ENCODE measurements around the gene BAHCC1.
A peak's percentile ranks its signal among the peaks of the same experiment; 100 is the strongest.

The BAHCC1 gene

GRCh38 chr17:81479175-81480071 lies 84.2 kb downstream of the BAHCC1 start:
- TF ChIP-seq, protein P1, sequence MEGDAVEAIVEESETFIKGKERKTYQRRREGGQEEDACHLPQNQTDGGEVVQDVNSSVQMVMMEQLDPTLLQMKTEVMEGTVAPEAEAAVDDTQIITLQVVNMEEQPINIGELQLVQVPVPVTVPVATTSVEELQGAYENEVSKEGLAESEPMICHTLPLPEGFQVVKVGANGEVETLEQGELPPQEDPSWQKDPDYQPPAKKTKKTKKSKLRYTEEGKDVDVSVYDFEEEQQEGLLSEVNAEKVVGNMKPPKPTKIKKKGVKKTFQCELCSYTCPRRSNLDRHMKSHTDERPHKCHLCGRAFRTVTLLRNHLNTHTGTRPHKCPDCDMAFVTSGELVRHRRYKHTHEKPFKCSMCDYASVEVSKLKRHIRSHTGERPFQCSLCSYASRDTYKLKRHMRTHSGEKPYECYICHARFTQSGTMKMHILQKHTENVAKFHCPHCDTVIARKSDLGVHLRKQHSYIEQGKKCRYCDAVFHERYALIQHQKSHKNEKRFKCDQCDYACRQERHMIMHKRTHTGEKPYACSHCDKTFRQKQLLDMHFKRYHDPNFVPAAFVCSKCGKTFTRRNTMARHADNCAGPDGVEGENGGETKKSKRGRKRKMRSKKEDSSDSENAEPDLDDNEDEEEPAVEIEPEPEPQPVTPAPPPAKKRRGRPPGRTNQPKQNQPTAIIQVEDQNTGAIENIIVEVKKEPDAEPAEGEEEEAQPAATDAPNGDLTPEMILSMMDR (IDR thresholded peaks at IDR 0.05; ENCODE audit: low read depth, low read length), result no peak

GRCh38 chr17:81480140-81481072 lies 85.1 kb downstream of the BAHCC1 start:
- H3K4me3 ChIP-seq (ENCODE audit: low read depth, low read length), result no peak overlapping the region
- TF ChIP-seq, protein P1 (IDR thresholded peaks at IDR 0.05; ENCODE audit: low read depth, low read length), result no peak

More at GRCh38 chr17:81479175-81480071, 84.2 kb downstream of the BAHCC1 start:
- no peak overlapping the region for H3K4me3 ChIP-seq (ENCODE audit: low read depth, low read length)

DNA sequence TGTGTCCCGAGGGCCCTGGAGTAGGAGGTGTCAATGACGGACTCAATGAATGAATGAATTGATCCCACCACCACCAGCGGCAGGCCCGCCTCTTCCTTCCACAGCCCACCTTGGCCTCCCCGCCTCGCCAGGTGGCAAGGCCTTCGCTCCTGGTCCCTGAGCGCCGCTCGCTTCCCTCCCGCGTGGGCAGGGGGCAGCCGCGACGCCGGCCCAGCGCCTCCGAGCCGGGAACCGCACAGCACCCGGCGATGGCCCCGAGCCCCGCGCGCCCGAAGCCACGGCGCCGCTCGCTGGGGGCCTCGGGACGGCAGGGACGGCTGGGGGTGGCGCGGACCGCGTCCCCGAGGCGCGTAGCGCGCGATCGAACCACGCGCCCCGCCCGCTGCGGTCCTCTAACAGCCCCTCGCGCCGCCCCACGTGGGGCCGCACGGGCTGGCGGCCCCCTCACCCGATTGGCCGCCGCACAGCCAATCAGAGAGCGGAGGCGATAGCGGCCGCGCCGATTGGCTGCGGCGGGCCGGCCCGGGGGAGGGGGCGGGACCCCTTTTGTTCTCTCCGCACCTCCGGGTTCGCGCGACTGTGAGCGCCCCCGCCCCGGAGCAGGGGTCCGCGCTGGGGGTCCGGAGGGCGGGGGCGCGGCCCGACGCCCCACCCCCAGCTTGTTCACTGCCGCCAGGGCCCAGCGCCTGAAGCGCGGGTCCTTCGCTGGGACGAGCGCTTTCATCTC lies 86.0 kb downstream of the BAHCC1 start:
- TF ChIP-seq, protein P1 (IDR thresholded peaks at IDR 0.05; ENCODE audit: low read depth, low read length), result no peak
- peak overlapping the region; percentile 46 for H3K4me3 ChIP-seq (ENCODE audit: low read depth, low read length)

DNA sequence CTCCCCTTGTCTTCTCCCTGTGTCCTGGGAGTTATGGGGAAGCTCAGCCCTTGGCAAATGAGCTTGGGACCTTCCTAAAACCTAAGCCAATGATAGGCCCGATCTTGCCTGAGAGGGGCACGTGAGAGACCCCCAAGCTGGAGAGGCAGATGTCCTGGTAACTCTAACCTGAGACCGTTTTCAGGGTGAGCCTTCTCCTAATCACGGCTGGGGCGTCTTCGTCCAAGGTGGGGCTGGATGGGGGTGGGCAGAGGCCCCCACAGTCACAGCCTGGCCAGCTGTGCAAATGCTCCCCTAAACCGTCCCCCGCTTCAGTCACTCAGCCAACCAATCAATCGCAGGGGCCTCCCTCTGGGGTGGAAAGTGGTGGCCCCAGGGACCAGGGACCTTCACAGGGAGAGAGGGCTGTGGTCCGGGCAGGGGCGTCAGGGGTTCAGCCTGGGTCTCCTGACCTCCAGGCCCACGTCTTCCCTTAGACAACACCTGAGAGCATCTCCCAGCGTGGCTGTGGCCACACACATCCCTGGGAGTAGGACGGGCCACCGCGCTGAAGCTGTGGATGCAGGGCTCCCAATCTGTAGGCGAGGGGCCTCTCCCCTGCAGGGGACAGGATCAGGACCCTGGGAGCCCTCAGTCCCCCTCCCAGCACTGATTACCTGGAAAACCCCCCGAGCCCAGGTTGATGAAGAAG lies 86.7 kb downstream of the BAHCC1 start:
- TF ChIP-seq, protein P1 (IDR thresholded peaks at IDR 0.05; ENCODE audit: low read depth, low read length), result no peak
- peak overlapping the region; percentile 46 for H3K4me3 ChIP-seq (ENCODE audit: low read depth, low read length)

DNA sequence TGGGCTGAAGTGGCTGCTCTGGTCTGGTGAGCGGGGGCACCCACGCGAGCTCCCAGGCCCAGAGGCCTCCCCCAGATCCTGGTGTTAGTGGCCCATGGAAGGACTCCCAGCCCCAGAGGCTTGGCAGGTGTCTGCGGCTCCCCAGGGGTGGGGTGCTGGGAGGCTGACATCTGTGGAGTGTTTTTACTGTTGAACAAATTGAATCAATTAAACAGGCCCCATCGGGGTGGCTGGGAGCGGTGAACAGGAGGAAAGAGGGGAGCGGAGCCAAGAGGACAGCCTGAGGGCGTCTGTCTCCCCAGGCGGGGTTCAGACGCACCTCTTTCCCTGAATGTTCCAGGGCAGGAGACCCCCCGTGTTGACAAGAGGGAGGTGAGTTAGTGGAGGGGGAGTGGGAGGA lies 87.4 kb downstream of the BAHCC1 start:
- no peak overlapping the region for H3K4me3 ChIP-seq (ENCODE audit: low read depth, low read length)
- TF ChIP-seq, protein P1 (IDR thresholded peaks at IDR 0.05; ENCODE audit: low read depth, low read length), result no peak

DNA sequence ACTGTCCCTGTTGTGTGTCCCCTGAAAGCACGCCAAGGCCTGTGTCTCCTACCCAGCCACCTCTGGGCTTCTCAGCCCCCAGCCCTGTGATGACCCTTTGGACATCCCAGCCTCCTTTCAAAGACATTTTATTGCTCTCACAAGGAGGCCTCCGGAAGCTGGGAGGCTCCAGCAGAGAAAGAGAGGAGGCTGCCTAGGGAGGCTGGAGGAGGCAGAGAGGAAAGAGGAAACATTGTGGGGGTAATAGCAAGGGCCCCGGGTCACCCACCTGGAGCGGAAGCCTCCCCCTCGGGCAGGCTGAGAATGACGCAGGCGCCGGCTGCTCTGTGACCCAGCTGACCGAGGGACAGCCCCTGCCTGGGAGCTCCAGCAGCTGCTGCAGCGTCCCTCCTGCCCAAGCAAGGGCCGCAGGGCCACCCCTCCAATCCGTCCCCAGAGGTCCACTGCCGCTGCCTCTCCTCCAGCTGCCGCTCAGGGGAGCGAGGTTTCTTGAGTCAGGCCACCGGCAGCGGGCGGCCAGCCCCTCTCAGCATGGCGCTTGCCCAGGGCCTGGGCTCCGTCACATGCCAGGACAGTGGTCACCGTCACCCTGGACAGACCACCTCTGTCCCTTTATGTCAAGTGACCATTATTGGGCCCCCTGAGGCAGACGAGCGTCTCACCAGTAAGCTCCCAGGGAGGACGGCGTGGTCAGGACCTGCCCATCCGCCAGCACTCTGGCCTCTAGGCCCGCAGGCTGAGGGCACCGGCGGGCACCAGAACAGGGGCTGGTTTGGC lies 88.0 kb downstream of the BAHCC1 start:
- TF ChIP-seq, protein P1 (IDR thresholded peaks at IDR 0.05; ENCODE audit: low read depth, low read length), result no peak
- H3K4me3 ChIP-seq (ENCODE audit: low read depth, low read length), result no peak overlapping the region

Measured in WI38 (cell line).